Lower lobe of right lung (tissue), 2 donors: ENCODE measurements around the gene ACOXL. TPM values are rescaled to one million over a fixed set of nuclear protein-coding genes. Genes with fewer than 3 reads are reported as not detected.

ENCODE experiments used
- ATAC-seq, 2 donors: fragments of 200-7000 bp; cut with Tn5 transposase; one replicate each; pipeline ENCODE4 v1.9.1; 2020 to 2022; ENCODE audit warnings: mild to moderate bottlenecking in 2 of 2, moderate library complexity in 2 of 2
- DNase-seq: peaks from one replicate; pipeline ENCODE4 v3.0.0-alpha.2; 2020
- H3K27ac ChIP-seq: fragments of 200-600 bp; one replicate; pipeline ENCODE4 v1.8.0; 2022
- H3K27me3 ChIP-seq: fragments of 200-600 bp; one replicate; pipeline ENCODE4 v1.8.0; 2022; ENCODE audit warnings: low read depth
- H3K36me3 ChIP-seq: fragments of 200-600 bp; one replicate; pipeline ENCODE4 v1.8.0; 2022; ENCODE audit warnings: mild to moderate bottlenecking
- H3K4me1 ChIP-seq: fragments of 200-600 bp; one replicate; pipeline ENCODE4 v1.8.0; 2022
- H3K4me3 ChIP-seq: fragments of 200-600 bp; one replicate; pipeline ENCODE4 v1.8.0; 2022; ENCODE audit warnings: mild to moderate bottlenecking
- H3K9me3 ChIP-seq: fragments of 200-600 bp; one replicate; pipeline ENCODE4 v1.8.0; 2022
- CTCF ChIP-seq: fragments of 200-600 bp; IDR thresholded peaks from one replicate; pipeline ENCODE4 v1.8.0; 2022; ENCODE audit warnings: antibody characterized with exemption, mild to moderate bottlenecking
- intact Hi-C: fragments of 100-400 bp; cut with DNase I; formaldehyde crosslinking; loops from one replicate; pipeline ENCODE4 v1.11.0; 2022
- total RNA-seq: library from RNA; stranded (reverse); fragmentation: NEBNext Ultra II Directional; extraction: Animal tissue kit (Norgen Biotek cat#: 25700); gene quantifications from one replicate; pipeline ENCODE4 v1.2.1, GENCODE V29; 2021
- donor health status: DM: no; HTN: yes; CAD: no; lungs with severe emphysema.

The ACOXL gene
- total RNA-seq, 1 donor from 2014 or later, result 38.5 TPM

DNA sequence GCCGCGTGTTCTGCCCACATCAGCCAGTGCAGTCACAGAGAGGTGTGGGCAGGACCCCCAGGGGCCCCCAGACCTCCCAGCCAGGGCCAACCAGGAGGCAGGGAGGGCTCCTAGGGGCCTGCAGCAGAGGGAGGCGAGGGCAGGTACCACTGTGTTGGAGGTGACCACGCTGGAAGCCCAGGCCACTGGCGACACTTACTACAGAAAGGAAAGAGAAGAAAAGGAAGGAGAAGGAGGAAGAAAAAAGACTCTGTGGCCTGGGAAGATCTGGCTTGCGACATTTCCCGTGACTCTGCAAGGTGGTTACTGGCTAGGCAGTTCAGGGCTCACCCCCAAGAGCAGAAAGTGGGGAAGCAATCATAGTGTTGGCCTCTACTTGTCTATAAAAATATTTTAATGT is 290.3 kb downstream of the ACOXL start:
- peak; percentile 50 for DNase-seq
- ATAC-seq, result peak; percentile 12 to 35
- intact Hi-C loops, result no loop called here

DNA sequence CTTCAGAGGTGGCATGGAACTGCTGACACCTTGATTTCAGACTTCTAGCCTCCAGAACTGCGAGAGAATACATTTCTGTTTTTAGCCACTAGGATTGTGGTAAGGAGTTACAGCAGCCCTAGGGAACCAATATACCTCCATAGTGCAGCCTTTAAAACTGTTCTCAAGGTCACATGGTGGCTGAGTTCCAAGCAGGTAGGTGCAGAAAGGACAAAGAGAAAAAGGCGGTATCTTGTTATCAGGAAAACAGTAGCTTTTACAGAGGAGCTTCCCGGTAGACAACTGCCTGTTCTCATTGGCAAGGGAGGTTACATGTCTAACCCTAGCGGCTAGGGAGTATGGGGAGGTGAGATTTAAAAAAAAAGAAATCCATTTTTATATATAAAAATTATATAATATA is 292.1 kb downstream of the ACOXL start:
- no peak for TF ChIP-seq CTCF
- Histone ChIP-seq H3K4me3 (no peak overlapping the region), H3K4me1 (peaks cover 11% of the 10 kb centered on the region), H3K36me3 (no peaks in the 10 kb centered on the region), H3K27ac (no peak overlapping the region), H3K9me3 (no peaks in the 10 kb centered on the region), H3K27me3 (no peaks in the 10 kb centered on the region)
- intact Hi-C loops, result no loop called here
- ATAC-seq (no peak), DNase-seq (no peak)

More for the DNA sequence above, 290.3 kb downstream of the ACOXL start:
- no peak overlapping the region for H3K27ac ChIP-seq
- H3K36me3 ChIP-seq, result no peaks in the 10 kb centered on the region
- H3K9me3 ChIP-seq, result no peaks in the 10 kb centered on the region
- H3K4me1 ChIP-seq, result no peaks in the 10 kb centered on the region
- no peaks in the 10 kb centered on the region for H3K27me3 ChIP-seq
- H3K4me3 ChIP-seq, result no peak overlapping the region
- TF ChIP-seq CTCF, result no peak

GRCh38 chr2:111025288-111025687 is 292.9 kb downstream of the ACOXL start:
- H3K27ac ChIP-seq, result no peak overlapping the region
- no peak overlapping the region for H3K4me3 ChIP-seq
- intact Hi-C loops, result no loop called here
- ATAC-seq (no peak), DNase-seq (no peak)
- no peak for TF ChIP-seq CTCF
- H3K9me3 ChIP-seq, result no peaks in the 10 kb centered on the region
- no peaks in the 10 kb centered on the region for H3K27me3 ChIP-seq
- peaks cover 17% of the 10 kb centered on the region for H3K4me1 ChIP-seq
- H3K36me3 ChIP-seq, result no peaks in the 10 kb centered on the region

DNA sequence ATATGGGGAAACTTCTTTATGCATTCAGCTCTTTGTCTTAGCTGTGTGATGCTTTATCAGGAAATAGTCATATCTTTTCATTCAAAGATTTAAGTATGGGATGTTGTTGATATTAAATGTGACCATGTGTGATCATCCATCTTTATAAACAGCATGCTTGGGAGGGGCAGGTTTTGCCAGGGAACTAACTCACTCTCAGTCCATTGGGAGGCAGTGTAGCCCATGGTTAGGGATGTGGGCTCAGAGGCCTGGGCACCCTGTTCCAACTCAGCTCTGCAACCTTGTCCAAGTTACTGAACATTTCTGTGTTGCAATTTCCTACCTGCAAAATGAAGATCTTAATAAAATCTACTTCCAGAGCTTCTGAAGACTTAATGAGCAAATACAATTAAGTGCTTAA is 296.3 kb downstream of the ACOXL start:
- no peak for TF ChIP-seq CTCF
- intact Hi-C loops, result no loop called here
- Histone ChIP-seq H3K4me1 (peaks cover 45% of the 10 kb centered on the region), H3K4me3 (no peak overlapping the region), H3K36me3 (no peaks in the 10 kb centered on the region), H3K9me3 (no peaks in the 10 kb centered on the region), H3K27me3 (no peaks in the 10 kb centered on the region), H3K27ac (no peak overlapping the region)
- DNase-seq (no peak), ATAC-seq (no peak)

DNA sequence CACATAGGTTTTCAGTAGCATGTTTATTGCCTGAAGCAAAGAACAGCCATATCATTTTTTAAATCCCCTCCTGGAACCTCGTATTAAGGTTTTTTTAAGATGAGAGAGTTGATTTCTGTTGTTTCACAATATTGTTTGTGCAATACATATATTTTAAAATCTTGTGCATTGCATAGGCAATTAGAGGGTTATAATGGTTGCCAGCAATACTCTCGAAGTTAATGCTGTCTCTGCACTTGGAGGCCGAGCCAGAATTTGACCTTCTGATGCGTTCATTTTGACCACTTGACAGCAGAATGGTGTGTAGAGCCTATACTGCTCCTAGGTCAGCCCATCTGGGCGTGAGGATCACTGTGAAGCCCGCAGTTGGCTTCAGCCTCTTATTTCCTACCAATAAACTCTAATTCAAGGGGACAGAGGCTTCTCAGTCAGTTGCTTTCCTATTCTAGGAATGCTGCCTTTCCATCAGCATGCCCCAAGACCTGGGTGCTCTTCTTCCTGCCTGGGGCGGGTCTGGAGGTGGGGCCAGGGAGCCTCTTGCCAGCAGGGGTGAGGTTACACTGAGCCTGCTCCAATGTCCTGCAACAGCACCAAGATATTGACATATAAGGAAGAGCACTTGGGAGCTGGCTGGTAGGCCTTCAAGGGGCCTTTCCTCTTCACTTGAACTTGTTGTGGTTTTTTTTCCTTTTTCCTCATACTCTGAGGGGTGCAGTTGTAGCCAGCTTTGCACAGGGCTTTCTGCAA is 297.0 kb downstream of the ACOXL start:
- TF ChIP-seq CTCF, result no peak
- intact Hi-C loops, result no loop called here
- no peaks in the 10 kb centered on the region for H3K36me3 ChIP-seq
- H3K9me3 ChIP-seq, result no peaks in the 10 kb centered on the region
- H3K27ac ChIP-seq, result no peak overlapping the region
- DNase-seq (no peak), ATAC-seq (peak; percentile 67 to 77)
- peaks cover 45% of the 10 kb centered on the region for H3K4me1 ChIP-seq
- no peaks in the 10 kb centered on the region for H3K27me3 ChIP-seq
- no peak overlapping the region for H3K4me3 ChIP-seq
